K562 (cell line): ENCODE data around the gene SLC6A7. TPM values are rescaled to one million over a fixed set of nuclear protein-coding genes. Genes with fewer than 3 reads are reported as not detected.

ENCODE experiments used
- BCLAF1 ChIP-seq, 2 experiments: fragments of 450-650 bp in 1 of 2; IDR thresholded peaks; 2 replicates each; pipeline ENCODE4 v1.6.1; 2011 to 2017; ENCODE audit warnings: low read depth in 2 of 2, antibody characterized with exemption in 1 of 2, borderline replicate concordance in 1 of 2, low read length in 1 of 2, mild to moderate bottlenecking in 1 of 2, mixed read lengths in 1 of 2; ENCODE audit not compliant: control insufficient read depth in 1 of 2
- HOMEZ ChIP-seq: fragments of 250-450 bp; sonication (Bioruptor Pico); IDR thresholded peaks from 2 replicates; pipeline ENCODE4 v1.4.0; 2020; ENCODE audit warnings: mild to moderate bottlenecking, moderate library complexity
- MCM5 ChIP-seq: fragments of 450-650 bp; IDR thresholded peaks from 2 replicates; pipeline ENCODE4 v1.6.1; 2016; ENCODE audit warnings: low read depth
- NFATC3 ChIP-seq: fragments of 450-650 bp; IDR thresholded peaks from 2 replicates; pipeline ENCODE4 v1.6.1; 2017; ENCODE audit warnings: mild to moderate bottlenecking
- PHTF2 ChIP-seq: fragments of 250-450 bp; sonication (Bioruptor Pico); IDR thresholded peaks from 2 replicates; pipeline ENCODE4 v1.5.0; 2021; ENCODE audit warnings: mild to moderate bottlenecking
- POLR3G ChIP-seq: IDR thresholded peaks from 2 replicates; pipeline ENCODE4 v1.6.1; 2011; ENCODE audit not compliant: insufficient read length, insufficient replicate concordance; ENCODE audit errors: extremely low read depth
- RAD21 ChIP-seq, 2 experiments: fragments of 250-450 bp in 1 of 2; fragments of 450-650 bp in 1 of 2; sonication (Bioruptor Pico) in 1 of 2; formaldehyde crosslinking in 1 of 2; IDR thresholded peaks in 1 of 2; conservative IDR thresholded peaks in 1 of 2; 2 replicates each; pipeline versions ENCODE4 v1.4.0 to v1.8.0; 2020 to 2022; ENCODE audit warnings: mild to moderate bottlenecking in 2 of 2, moderate library complexity in 1 of 2
- RBM17 ChIP-seq: fragments of 200-400 bp; formaldehyde crosslinking; IDR thresholded peaks from 2 replicates; pipeline ENCODE4 v1.6.1; 2017; ENCODE audit warnings: low read depth, mild to moderate bottlenecking, low read length, borderline replicate concordance
- TEAD1 ChIP-seq, 2 experiments: fragments of 450-650 bp in 1 of 2; sonication (generic) in 1 of 2; formaldehyde crosslinking; IDR thresholded peaks; 2 replicates each; pipeline versions ENCODE4 v1.4.0 to v1.8.0; 2020 to 2022; ENCODE audit warnings: mild to moderate bottlenecking in 2 of 2, missing genetic modification reagents in 1 of 2
- ZNF239 ChIP-seq: fragments of 250-450 bp; sonication (Bioruptor Pico); IDR thresholded peaks from 2 replicates; pipeline ENCODE4 v1.4.0; 2020; ENCODE audit warnings: mild to moderate bottlenecking
- ZNF324 ChIP-seq: fragments of 250-450 bp; sonication (Bioruptor Pico); IDR thresholded peaks from 2 replicates; pipeline ENCODE4 v1.4.0; 2020; ENCODE audit warnings: mild to moderate bottlenecking
- polyA plus RNA-seq, 8 experiments: library from polyadenylated mRNA; depleted of rRNA in 4 of 8; stranded (reverse) in 5 of 8; unstranded in 3 of 8; fragments of >200 nt; fragmentation: Nextera tagmentation in 2 of 8; fragmentation: Illumina TruSeq in 1 of 8; extraction: Ambion mirVana in 2 of 8; extraction: Trizol in 1 of 8; gene quantifications; 2 replicates each; pipeline versions ENCODE4 v1.2.1 to v1.2.3, GENCODE V29; 2011 to 2014; ENCODE audit warnings: inconsistent platforms in 1 of 8, missing spikeins in 1 of 8
- total RNA-seq, 7 experiments: library from RNA; depleted of rRNA in 6 of 7; stranded (reverse); fragments of >200 nt in 6 of 7; fragmentation: Illumina TruSeq in 2 of 7; extraction: Trizol in 2 of 7; gene quantifications; 2 replicates each; pipeline versions ENCODE4 v1.2.1 to v1.2.3, GENCODE V29; 2011 to 2021; ENCODE audit warnings: low replicate concordance in 1 of 7

Gene SLC6A7
- total and polyA plus RNA-seq, 9 of the 15 experiments (the other 6 are each of a cell fraction or from before 2014, with no cell fraction given), result not detected

GRCh38 chr5:150153483-150153882 lies 36.4 kb upstream of the SLC6A7 start (continued):
- no peak for TF ChIP-seq BCLAF1 (IDR thresholded peaks at IDR 0.05; ENCODE audit: borderline replicate concordance in 1 of 2, control insufficient read depth in 1 of 2, low read depth in 2 of 2, low read length in 1 of 2)
- no peak for TF ChIP-seq ZNF239
- no peak for TF ChIP-seq MCM5
- TF ChIP-seq NFATC3, result no peak
- TF ChIP-seq HOMEZ, result no peak
- TF ChIP-seq RAD21 (CRISPR knock-in tag; conservative IDR thresholded peaks at IDR 0.05 in 1 of 2, IDR thresholded peaks at IDR 0.05 in 1 of 2), result no peak
- TF ChIP-seq RBM17, result no peak
- TF ChIP-seq TEAD1 (CRISPR knock-in tag; IDR thresholded peaks at IDR 0.05), result no peak
- no peak for TF ChIP-seq PHTF2 (CRISPR knock-in tag)
- no peak for TF ChIP-seq POLR3G
- no peak for TF ChIP-seq ZNF324 (CRISPR knock-in tag)
